Liver (tissue), 9 donors: ENCODE data around the gene TPM4. TPM values are rescaled to one million over a fixed set of nuclear protein-coding genes. Genes with fewer than 3 reads are reported as not detected.

Experiments
- DNase-seq: peaks from one replicate; pipeline ENCODE4 v3.0.0-alpha.2; 2017; ENCODE audit warnings: low spot score
- H3K27ac ChIP-seq, 2 donors: one replicate each; pipeline ENCODE4 v1.7.0; 2013; ENCODE audit warnings: inconsistent platforms in 2 of 2, low read length in 2 of 2, control low read depth in 1 of 2, low read depth in 1 of 2, mild to moderate bottlenecking in 1 of 2
- H3K27me3 ChIP-seq, 4 donors: one replicate each; pipeline versions ENCODE4 v1.6.1 to v1.7.0; 2013; ENCODE audit warnings: low read length in 3 of 4, inconsistent platforms in 1 of 4, mild to moderate bottlenecking in 1 of 4, moderate library complexity in 1 of 4; ENCODE audit not compliant: control insufficient read depth in 4 of 4, insufficient read depth in 4 of 4
- H3K36me3 ChIP-seq, 4 donors: one replicate each; pipeline versions ENCODE4 v1.6.1 to v1.7.0; 2013; ENCODE audit warnings: low read length in 3 of 4, mild to moderate bottlenecking in 3 of 4, low read depth in 1 of 4, moderate library complexity in 1 of 4; ENCODE audit not compliant: control insufficient read depth in 4 of 4, insufficient read depth in 3 of 4
- H3K4me1 ChIP-seq, 4 donors: one replicate each; pipeline versions ENCODE4 v1.6.1 to v1.7.0; 2013; ENCODE audit warnings: low read length in 3 of 4, mild to moderate bottlenecking in 3 of 4, moderate library complexity in 1 of 4; ENCODE audit not compliant: control insufficient read depth in 4 of 4, insufficient read depth in 4 of 4
- H3K4me3 ChIP-seq, 3 donors: one replicate each; pipeline versions ENCODE4 v1.6.1 to v1.7.0; 2013; ENCODE audit warnings: low read length in 3 of 3, control low read depth in 1 of 3, low read depth in 1 of 3, mild to moderate bottlenecking in 1 of 3
- H3K9ac ChIP-seq, 2 donors: one replicate each; pipeline ENCODE4 v1.7.0; 2013; ENCODE audit warnings: low read length in 2 of 2, mild to moderate bottlenecking in 2 of 2, moderate library complexity in 2 of 2, control low read depth in 1 of 2, low read depth in 1 of 2
- H3K9me3 ChIP-seq, 4 donors: one replicate each; pipeline versions ENCODE4 v1.6.1 to v1.7.0; 2013; ENCODE audit warnings: low read length in 3 of 4; ENCODE audit not compliant: control insufficient read depth in 4 of 4
- ATF3 ChIP-seq: IDR thresholded peaks from 2 replicates; pipeline ENCODE4 v1.6.1; 2016; ENCODE audit warnings: antibody characterized with exemption
- CTCF ChIP-seq: fragments of 150-350 bp; IDR thresholded peaks from 2 replicates; pipeline ENCODE4 v1.5.1; 2017; ENCODE audit warnings: improper control_type of control experiment, low read depth, low read length; ENCODE audit not compliant: missing input control
- EGR1 ChIP-seq, 2 donors: IDR thresholded peaks; 2 replicates each; pipeline ENCODE4 v1.6.1; 2016 to 2018; ENCODE audit warnings: antibody characterized with exemption in 2 of 2, low read depth in 2 of 2
- FOXA1 ChIP-seq: IDR thresholded peaks from 2 replicates; pipeline ENCODE4 v1.6.1; 2016; ENCODE audit warnings: antibody characterized with exemption
- FOXA2 ChIP-seq: IDR thresholded peaks from 2 replicates; pipeline ENCODE4 v1.6.1; 2016; ENCODE audit warnings: antibody characterized with exemption
- GABPA ChIP-seq, 2 donors: IDR thresholded peaks in 1 of 2; conservative IDR thresholded peaks in 1 of 2; 2 replicates each; pipeline ENCODE4 v1.6.1; 2016; ENCODE audit warnings: antibody characterized with exemption in 2 of 2, mild to moderate bottlenecking in 1 of 2, moderate library complexity in 1 of 2
- HNF4A ChIP-seq, 2 donors: conservative IDR thresholded peaks; 2 replicates each; pipeline ENCODE4 v1.6.1; 2016; ENCODE audit warnings: antibody characterized with exemption in 2 of 2, mild to moderate bottlenecking in 2 of 2
- HNF4G ChIP-seq: IDR thresholded peaks from 2 replicates; pipeline ENCODE4 v1.6.1; 2016; ENCODE audit warnings: antibody characterized with exemption
- JUND ChIP-seq, 2 donors: IDR thresholded peaks; 2 replicates each; pipeline ENCODE4 v1.6.1; 2016; ENCODE audit warnings: antibody characterized with exemption in 2 of 2
- MAX ChIP-seq: IDR thresholded peaks from 2 replicates; pipeline ENCODE4 v1.6.1; 2016; ENCODE audit warnings: antibody characterized with exemption
- NR2F2 ChIP-seq: IDR thresholded peaks from 2 replicates; pipeline ENCODE4 v1.6.1; 2016; ENCODE audit warnings: antibody characterized with exemption
- RAD21 ChIP-seq, 2 donors: IDR thresholded peaks; 2 replicates each; pipeline ENCODE4 v1.6.1; 2016; ENCODE audit warnings: antibody characterized with exemption in 2 of 2, mild to moderate bottlenecking in 2 of 2
- REST ChIP-seq: IDR thresholded peaks from 2 replicates; pipeline ENCODE4 v1.6.1; 2016; ENCODE audit warnings: antibody characterized with exemption, mild to moderate bottlenecking
- RXRA ChIP-seq, 2 donors: IDR thresholded peaks; 2 replicates each; pipeline ENCODE4 v1.6.1; 2017 to 2018; ENCODE audit warnings: antibody characterized with exemption in 2 of 2, mild to moderate bottlenecking in 1 of 2
- SP1 ChIP-seq: IDR thresholded peaks from 2 replicates; pipeline ENCODE4 v1.6.1; 2018; ENCODE audit warnings: antibody characterized with exemption, mild to moderate bottlenecking
- TAF1 ChIP-seq: conservative IDR thresholded peaks from 2 replicates; pipeline ENCODE4 v1.6.1; 2016; ENCODE audit warnings: antibody characterized with exemption, mild to moderate bottlenecking
- YY1 ChIP-seq: IDR thresholded peaks from 2 replicates; pipeline ENCODE4 v1.6.1; 2016; ENCODE audit warnings: antibody characterized with exemption, mild to moderate bottlenecking
- ZBTB33 ChIP-seq: IDR thresholded peaks from 2 replicates; pipeline ENCODE4 v1.6.1; 2016; ENCODE audit warnings: antibody characterized with exemption
- WGBS: extraction: QIAGEN DNeasy Blood & Tissue Kit; methylation state at CpG from one replicate; pipeline ENCODE4 v1.1.7; 2013; 5-methylcytosine and 5-hydroxymethylcytosine counted together
- polyA plus RNA-seq, 2 donors: library from polyadenylated mRNA; stranded (reverse) in 1 of 2; unstranded in 1 of 2; fragments of 200-250 nt in 1 of 2; fragments of >200 nt in 1 of 2; fragmentation: Nextera tagmentation in 1 of 2; extraction: Ambion mirVana in 1 of 2; gene quantifications; one replicate each; pipeline versions ENCODE4 v1.2.1 to v1.2.3, GENCODE V29; 2013 to 2015
- total RNA-seq, 2 donors: library from RNA; depleted of rRNA; stranded (reverse); fragments of >200 nt; gene quantifications; one replicate each; pipeline ENCODE4 v1.2.3, GENCODE V29; 2014
- donor health status: healthy.
- donor health status: healthy.
- donor health status: healthy.
- donor health status: healthy.
- donor health status: healthy.

Gene TPM4
- total and polyA plus RNA-seq, 4 donors: 19.8 to 59.9 (median 43.4) TPM

- Histone ChIP-seq H3K27ac (no peak overlapping the region), H3K4me3 (no peak overlapping the region), H3K9me3 (no peaks in the 10 kb centered on the region), H3K36me3 (no peaks in the 10 kb centered on the region), H3K9ac (no peak overlapping the region), H3K27me3 (no peaks in the 10 kb centered on the region), H3K4me1 (peaks cover 0 to 2% (median 0%) of the 10 kb centered on the region in 4 donors)
- no peak for DNase-seq
- WGBS: 78% methylated on average over 5 of the region's 5 CpGs
- TF ChIP-seq JUND (IDR thresholded peaks at IDR 0.05): no peak
- no peak for TF ChIP-seq GABPA (IDR thresholded peaks at IDR 0.05 in 1 of 2, conservative IDR thresholded peaks at IDR 0.05 in 1 of 2)
- TF ChIP-seq ATF3: no peak
- no peak for TF ChIP-seq FOXA1
- TF ChIP-seq SP1: no peak
- TF ChIP-seq ZBTB33: no peak
- no peak for TF ChIP-seq RAD21 (IDR thresholded peaks at IDR 0.05)
- no peak for TF ChIP-seq NR2F2
- no peak for TF ChIP-seq EGR1 (IDR thresholded peaks at IDR 0.05; ENCODE audit: low read depth in 2 of 2)
- TF ChIP-seq TAF1: no peak
- TF ChIP-seq FOXA2: no peak
- no peak for TF ChIP-seq CTCF
- no peak for TF ChIP-seq HNF4G
- TF ChIP-seq MAX: no peak
- TF ChIP-seq RXRA (IDR thresholded peaks at IDR 0.05): no peak
- TF ChIP-seq REST: no peak
- TF ChIP-seq HNF4A (conservative IDR thresholded peaks at IDR 0.05): no peak
- no peak for TF ChIP-seq YY1
Measured at GRCh38 chr19:16146112-16146511, 69.8 kb downstream of the TPM4 start.
